Measurements from ENCODE around the gene RGS12.

The RGS12 gene

GRCh38 chr4:3334316-3334715 lies 41.5 kb downstream of the RGS12 start:
- DNase-seq (ENCODE audit: low spot score), result no peak

GRCh38 chr4:3335385-3335784 lies 42.6 kb downstream of the RGS12 start:
- DNase-seq (ENCODE audit: low spot score), result no peak
- TF ChIP-seq, protein P1, sequence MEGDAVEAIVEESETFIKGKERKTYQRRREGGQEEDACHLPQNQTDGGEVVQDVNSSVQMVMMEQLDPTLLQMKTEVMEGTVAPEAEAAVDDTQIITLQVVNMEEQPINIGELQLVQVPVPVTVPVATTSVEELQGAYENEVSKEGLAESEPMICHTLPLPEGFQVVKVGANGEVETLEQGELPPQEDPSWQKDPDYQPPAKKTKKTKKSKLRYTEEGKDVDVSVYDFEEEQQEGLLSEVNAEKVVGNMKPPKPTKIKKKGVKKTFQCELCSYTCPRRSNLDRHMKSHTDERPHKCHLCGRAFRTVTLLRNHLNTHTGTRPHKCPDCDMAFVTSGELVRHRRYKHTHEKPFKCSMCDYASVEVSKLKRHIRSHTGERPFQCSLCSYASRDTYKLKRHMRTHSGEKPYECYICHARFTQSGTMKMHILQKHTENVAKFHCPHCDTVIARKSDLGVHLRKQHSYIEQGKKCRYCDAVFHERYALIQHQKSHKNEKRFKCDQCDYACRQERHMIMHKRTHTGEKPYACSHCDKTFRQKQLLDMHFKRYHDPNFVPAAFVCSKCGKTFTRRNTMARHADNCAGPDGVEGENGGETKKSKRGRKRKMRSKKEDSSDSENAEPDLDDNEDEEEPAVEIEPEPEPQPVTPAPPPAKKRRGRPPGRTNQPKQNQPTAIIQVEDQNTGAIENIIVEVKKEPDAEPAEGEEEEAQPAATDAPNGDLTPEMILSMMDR (IDR thresholded peaks at IDR 0.05; ENCODE audit: extremely low read depth, missing control alignments), result no peak

More at GRCh38 chr4:3334316-3334715, 41.5 kb downstream of the RGS12 start:
- TF ChIP-seq, protein P1 (IDR thresholded peaks at IDR 0.05; ENCODE audit: extremely low read depth, missing control alignments), result no peak

DNA sequence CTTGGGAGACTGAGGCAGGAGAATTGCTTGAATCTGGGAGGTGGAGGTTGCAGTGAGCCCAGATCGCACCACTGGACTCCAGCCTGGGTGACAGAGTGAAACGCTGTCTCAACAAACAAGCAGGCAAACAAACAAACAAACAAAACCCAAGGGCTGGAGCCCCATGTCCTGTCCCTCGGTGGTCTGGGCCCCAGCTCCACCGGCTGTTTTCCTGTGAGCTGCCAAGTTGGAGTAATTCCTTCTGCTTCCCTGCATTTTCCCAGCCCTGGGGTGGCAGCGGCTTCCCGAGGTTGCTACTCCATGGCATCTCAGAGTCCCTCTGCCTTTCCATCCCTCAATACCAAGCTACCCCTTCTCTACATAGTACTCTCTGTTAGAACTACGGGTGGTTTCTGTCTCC lies 43.2 kb downstream of the RGS12 start:
- DNase-seq (ENCODE audit: low spot score), result no peak
- TF ChIP-seq, protein P1 (IDR thresholded peaks at IDR 0.05; ENCODE audit: extremely low read depth, missing control alignments), result no peak

- TF ChIP-seq, protein P1 (IDR thresholded peaks at IDR 0.05; ENCODE audit: extremely low read depth, missing control alignments), result no peak
- DNase-seq (ENCODE audit: low spot score), result no peak
These were observed 43.8 kb downstream of the RGS12 start for GRCh38 chr4:3336382-3337356.

DNA sequence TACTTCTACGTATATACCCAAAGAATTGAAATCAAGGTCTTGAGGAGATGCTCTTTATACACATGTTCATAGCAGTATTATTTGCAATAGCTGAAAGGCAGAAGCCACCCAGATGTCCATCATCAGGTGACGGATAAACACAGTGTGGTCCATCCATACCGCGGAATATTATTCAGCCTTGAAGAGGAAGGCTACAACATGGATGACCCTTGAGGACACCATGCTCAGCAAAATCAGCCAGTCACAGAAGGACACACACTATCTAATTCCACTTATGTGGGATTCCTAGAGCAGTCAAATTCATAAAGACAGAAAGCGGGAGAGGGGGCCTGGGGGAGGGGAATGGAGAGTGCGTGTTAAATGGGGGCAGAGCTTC lies 44.5 kb downstream of the RGS12 start:
- no peak for DNase-seq (ENCODE audit: low spot score)
- TF ChIP-seq, protein P1 (IDR thresholded peaks at IDR 0.05; ENCODE audit: extremely low read depth, missing control alignments), result no peak

GRCh38 chr4:3337811-3338210 lies 45.0 kb downstream of the RGS12 start:
- TF ChIP-seq, protein P1 (IDR thresholded peaks at IDR 0.05; ENCODE audit: extremely low read depth, missing control alignments), result no peak
- DNase-seq (ENCODE audit: low spot score), result no peak

- TF ChIP-seq, protein P1 (IDR thresholded peaks at IDR 0.05; ENCODE audit: extremely low read depth, missing control alignments), result no peak
These were observed 45.6 kb downstream of the RGS12 start for GRCh38 chr4:3338321-3338838.

More at GRCh38 chr4:3338321-3338838, 45.6 kb downstream of the RGS12 start:
- DNase-seq (ENCODE audit: low spot score), result no peak
